NCI-H146 treated with DMSO at 0.1 percent for 48 hours (cell line): ENCODE results near the gene ITGA11.

Experiments
- DNase-seq: peaks from one replicate; lab custom pipeline; 2025; ENCODE audit not compliant: unreplicated experiment; lab: John Stamatoyannopoulos, UW

Gene ITGA11

GRCh38 chr15:68313501-68314410 is 118.2 kb downstream of the ITGA11 start:
- no peak for DNase-seq

- DNase-seq = no peak
Observed at GRCh38 chr15:68312701-68313204, 119.2 kb downstream of the ITGA11 start.

- no peak for DNase-seq
Observed at GRCh38 chr15:68311859-68312557, 120.0 kb downstream of the ITGA11 start.

- DNase-seq = no peak
Observed at GRCh38 chr15:68311464-68311835, 120.5 kb downstream of the ITGA11 start.

DNA sequence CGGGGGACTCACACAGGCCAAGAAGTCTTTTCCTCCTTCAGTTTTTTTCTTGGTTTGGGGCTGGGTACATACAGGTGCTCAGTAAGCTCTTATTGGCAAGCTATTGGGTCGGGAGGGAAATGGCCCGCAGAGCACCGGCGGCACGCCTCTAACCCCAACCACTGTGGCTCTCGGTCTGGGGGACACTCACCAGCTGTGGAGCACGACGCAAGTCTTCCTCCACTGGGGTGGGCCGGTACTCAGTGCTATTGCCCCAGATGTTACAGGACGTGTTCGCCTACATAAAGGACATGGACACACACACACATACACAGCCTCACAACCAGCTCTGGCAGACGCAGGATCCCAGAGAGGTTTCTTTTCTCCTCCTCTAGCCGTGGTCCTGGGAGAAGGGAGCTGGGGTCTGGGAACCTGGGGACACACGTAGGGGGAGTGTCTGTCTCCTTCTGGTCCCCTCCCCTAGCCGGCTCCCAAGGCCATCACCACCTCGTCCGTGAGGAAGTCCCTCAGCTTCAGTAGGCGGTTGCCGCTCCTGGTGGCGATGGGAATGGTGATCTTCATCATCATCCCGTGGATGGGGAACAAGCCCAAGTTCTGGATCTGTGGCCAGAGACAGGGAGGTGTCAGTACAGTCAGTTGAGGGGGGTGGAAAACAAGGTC is 121.0 kb downstream of the ITGA11 start:
- DNase-seq = no peak

DNA sequence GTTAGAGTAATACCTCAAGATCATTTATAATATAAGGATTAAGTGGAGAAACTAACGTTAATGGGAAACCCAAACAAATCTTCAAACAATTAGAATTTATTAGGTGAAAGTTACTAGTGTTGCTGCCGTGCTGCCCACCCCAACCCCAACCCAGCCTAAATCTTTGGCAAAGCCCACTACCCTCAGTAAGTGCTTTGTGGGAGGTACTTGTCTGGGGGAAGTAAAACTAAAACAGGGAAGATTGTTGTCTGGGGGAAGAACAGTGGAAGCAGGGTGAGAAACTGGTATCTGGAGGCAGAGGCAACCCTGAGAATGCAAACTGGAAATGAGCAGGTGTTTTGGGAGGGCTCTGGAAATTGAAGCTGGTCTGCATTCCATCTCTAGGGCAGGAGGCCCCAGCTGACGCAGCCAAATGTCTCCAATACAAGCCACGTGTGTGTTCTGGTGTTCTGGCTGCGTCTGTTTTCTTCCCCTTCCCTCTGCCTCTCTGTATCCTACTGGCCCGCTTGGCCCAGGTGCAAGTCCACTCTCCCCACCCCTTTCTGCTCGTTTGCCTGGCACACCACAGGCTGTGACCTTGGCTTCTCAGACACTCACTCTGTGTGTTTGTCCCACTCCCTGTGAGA is 121.7 kb downstream of the ITGA11 start:
- no peak for DNase-seq

- DNase-seq = no peak
Observed at GRCh38 chr15:68309024-68309423, 122.9 kb downstream of the ITGA11 start.

- DNase-seq = no peak
Observed at GRCh38 chr15:68307131-68307928, 124.6 kb downstream of the ITGA11 start.

DNA sequence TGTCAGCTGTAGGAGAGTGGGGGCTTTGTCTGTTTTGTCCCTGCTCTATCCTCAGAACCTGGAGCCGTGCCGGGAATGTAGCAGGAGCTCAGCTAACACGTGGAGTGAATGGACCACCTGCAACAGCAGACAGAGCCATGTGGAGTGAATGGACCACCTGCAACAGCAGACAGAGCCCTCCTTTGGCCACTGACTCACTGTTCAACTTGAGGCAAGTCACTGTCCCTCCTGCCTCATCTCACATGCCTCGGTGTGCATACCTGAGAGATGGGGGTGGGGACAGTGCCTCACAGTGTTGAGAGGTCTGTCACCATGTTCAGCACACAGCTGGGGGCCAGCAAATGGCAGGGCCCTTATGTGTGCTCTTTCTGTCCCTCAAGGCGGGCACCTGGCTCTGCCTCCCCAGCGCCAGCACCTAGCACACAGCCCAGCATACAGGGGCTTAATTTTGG is 126.5 kb downstream of the ITGA11 start:
- no peak for DNase-seq

DNA sequence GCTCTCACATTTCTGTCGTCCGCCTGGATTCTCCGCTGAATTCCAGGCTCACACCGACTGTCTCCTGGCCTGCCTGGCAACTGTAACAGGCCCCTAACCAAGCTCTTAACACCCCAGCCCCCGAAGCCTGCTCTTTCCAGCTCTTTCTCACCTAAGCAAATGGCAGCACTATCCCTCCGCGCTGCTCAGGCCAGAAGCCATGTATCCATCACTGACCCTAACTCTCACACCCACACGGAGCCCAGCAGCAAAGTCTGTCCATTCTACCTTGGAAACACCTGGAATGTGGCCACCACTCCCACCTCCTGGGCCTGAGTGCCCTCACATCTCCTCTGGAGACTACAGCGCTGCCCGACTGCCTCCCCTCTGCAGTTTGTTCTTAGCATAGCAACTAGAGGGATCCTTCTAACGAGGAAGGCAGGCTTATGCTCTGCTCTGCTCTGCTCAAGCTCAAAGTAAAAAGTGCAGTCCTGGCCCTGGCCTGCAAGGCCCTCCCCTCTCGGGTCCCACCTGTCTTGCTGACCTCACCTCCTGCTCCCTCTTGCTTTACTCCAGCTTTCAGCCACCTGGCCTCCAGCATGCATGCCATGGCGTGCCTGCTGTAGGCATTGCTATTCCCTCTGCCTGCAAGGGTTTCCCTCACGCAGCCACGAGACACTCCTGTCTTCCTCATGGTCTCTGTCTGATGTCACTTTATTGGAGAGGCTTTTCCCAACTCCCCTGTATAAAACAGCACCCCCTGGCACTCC is 127.2 kb downstream of the ITGA11 start:
- no peak for DNase-seq

DNA sequence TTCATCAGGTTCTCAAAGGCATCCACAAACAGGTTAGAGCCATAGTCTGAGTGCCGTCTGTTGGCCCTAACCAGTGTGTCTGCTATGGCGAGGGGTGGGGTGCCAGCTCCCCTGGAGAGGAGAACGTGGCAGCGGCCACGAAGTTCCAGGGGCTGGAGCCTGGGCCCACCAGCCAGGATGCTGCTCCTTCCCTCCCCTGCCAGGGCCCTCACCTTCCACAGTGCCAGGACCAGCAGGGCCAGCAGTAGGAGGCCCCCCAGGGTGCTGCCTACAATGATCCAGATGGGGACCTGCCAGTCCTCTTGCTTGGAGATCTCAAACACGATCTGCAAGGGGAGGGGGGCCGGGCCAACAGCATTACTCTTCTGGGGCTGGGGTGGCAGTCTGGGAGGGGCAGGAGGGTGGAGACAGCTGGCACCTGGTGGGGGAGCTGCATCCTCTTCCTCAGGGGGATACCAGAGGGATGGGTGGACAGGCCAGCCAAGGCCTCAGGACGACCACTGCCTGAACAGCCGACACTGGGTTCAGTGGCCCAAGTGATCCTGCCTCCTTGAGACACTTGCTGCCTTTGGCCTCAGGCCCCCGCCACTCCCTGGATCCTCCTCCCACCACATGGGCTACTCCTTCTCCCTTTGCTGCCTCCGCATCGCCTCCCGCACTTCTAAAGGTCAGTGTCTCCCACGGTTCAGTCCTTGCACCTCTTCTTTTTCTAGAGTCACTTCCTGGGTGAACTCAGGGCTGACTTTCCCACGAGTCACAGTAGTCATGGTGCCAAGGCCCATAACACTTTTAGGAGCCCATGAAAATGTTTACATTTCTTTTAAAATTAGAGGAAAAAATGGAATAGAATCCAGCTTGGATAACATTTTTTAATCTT is 128.2 kb downstream of the ITGA11 start:
- no peak for DNase-seq

DNA sequence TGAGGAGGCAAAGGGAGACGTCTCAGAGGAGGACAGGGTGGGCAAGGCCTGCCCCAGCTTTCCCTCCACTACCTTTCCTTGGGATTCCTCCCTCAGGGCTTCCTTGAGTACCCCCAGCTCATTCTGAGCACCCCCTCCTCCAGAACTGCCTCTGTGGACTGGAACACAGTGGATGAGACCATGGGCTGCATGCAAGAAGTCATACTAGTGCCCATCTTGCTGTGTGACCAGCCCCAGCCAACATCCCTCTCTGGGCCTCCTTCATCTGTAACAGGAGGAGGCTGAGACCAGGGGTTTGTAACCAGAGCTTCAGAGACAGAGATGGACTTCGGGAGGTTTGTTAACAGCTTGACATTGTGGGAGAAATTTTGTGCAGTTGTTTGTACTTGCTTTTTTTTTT is 128.8 kb downstream of the ITGA11 start:
- no peak for DNase-seq

GRCh38 chr15:68302729-68303128 is 129.2 kb downstream of the ITGA11 start:
- DNase-seq = no peak

- DNase-seq = no peak
Observed at GRCh38 chr15:68301301-68301700, 130.7 kb downstream of the ITGA11 start.

DNA sequence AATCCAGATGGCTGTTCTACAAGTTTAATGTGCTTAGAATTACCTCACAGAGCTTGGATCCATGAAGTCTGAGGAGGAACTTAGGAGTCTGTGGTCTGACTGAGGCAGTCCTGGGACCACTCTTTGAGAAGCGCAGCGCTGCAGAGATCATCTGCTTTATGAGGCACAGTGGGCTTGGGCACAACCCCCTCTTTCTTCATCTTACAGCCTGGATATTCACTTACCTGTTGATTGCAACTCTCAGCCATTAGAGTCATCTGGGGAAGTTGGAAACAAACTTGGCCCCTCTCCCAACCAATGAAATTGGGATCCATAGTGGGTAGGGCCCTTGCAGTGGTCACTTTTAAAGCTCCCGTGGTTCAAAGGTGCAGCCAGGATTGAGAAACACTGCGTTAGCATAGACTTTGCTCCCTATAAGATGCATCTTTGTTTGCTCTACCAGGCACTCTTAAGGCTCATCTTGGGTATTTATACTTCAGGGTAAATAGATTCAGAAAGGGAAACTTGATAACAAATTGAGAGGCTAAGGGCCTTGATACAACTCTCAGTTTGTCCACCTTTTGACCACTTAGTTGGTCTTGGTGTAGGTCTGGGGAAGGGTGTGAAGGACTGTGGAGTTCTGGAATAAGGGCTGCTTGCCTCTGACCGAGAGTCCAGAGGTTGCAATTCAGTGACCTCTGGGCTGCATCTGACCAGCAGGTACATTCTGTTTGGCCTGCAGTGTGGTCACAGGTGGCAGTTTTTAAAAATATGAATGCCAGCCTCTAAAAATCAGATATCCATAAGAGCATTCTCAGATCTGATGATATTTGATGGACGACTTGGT is 131.6 kb downstream of the ITGA11 start:
- DNase-seq = no peak

- no peak for DNase-seq
Observed at GRCh38 chr15:68299436-68299835, 132.5 kb downstream of the ITGA11 start.

- no peak for DNase-seq
Observed at GRCh38 chr15:68298882-68299381, 133.0 kb downstream of the ITGA11 start.

- DNase-seq = no peak
Observed at GRCh38 chr15:68298336-68298735, 133.6 kb downstream of the ITGA11 start.
